GM19397 (cell line): ENCODE results near the gene DENND1C.

Experiments
- ATAC-seq: cut with Tn5 transposase; IDR thresholded peaks from one replicate; pipeline ENCODE4 v1.9.1; 2021; ENCODE audit warnings: mild to moderate bottlenecking, moderate library complexity; ENCODE audit not compliant: unreplicated experiment

The DENND1C gene

GRCh38 chr19:6425732-6426620 is 55.6 kb downstream of the DENND1C start:
- no peak for ATAC-seq

DNA sequence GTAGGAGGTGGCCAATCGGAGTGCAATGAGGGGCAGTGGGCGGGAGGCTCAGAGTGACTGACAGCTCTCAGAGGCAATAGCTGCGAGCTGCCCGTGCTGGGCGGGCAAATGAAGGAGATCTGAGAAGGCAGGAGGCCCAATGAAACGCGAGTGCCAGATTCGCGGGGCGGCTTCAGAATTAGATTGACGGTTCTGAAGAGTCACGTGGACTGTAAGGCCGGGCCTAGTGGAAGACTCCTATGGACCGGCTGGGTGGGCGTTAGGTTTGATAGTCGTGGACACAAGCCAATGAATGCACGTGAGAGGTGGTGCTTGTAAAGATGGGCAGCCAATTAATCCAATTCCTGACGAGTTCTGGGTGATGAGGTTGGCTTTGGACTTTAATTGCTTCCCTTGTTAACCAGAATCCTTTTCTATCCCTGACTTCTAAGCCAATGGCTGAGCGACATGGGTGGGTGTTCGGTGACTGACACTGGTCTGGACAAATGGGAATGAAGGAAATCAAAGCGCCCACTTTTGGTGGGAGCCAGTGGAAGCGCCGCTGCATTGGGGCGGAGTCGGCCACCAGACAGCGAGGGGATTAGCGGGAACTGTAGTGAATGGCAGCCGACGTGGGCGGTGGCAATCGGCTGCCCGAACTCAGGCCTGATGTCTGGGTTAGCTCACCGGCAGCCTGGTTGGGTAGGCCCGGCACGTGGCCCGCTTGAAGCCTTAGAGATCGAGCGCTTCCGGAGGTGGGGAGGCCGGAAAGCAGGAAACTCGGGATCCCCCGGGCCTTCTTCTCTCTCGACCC is 56.5 kb downstream of the DENND1C start:
- ATAC-seq, result peak; percentile 81

DNA sequence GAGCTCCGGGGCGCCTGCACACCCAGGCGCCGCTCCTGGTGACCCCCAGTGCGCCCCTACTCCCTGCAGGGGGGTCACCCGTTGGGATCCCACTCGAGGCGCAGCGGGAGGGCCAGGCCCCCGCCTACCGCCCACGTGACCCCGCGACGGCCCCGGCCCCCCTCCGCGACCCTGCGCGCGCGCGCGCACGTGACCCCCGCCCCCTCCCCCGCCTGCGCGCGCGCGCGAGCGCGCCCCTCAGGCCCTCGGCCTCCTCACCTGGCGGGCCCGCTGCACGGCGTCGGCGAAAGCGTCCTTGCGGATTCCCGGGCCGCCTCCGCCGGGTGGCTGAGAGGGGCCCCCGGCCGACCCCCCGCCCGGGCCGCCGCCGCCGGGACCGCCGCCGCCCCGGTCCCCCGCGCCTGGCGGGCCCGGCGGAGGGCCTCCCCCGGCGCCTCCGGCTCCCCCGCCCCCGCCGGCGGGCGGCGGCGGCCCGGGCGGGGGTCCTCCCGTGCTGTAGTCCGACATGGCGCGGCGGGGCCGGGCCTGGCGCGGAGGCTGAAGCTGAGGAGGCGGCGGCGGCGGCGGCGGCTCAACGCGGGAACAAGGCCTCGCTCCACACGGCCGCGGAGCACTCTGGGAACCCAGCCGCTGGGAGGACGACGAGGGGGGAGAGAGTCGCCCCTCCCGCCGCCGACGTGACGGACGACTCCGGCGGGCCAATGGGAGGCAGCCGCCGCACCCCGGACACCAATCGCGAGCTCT is 57.2 kb downstream of the DENND1C start, which contains the start of gene KHSRP:
KHSRP (minus strand) TSS at position 617 of the 744 bp plus-strand sequence; CDS start at position 507, 110 bp downstream.
- peak; percentile 0 for ATAC-seq

DNA sequence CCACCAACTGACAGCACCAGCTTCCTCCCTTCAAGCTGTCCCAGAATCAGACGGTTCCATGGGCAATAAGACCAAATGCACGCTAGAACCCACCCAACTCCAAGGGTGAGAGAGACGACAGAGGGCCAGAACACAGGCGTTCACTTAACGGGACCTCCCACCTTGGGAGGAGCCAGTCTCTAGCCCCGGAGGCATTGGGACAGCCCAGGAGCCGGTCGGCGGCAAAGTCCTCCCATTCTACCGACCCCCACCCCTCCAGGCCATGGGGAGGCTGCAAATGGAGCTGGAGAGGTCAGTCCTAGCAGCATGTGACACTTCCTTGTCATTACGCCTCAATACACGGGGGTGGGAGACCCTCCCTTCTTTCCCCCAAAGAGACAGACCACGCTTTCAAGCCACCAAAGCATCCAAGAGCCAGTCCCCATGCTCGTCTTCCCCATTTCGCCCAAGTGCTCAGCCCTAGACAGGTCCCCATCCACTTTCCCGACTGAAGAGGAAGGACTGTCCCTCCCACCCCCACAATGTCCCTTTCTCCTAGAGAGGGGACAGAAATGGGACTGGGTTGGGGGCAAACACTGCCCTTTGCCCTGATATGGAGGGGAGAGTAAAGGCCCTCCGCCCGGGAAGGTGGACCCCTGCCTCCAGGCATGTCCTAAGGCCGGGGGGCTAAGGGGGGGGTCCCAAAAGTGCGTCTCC is 57.9 kb downstream of the DENND1C start:
- ATAC-seq, result no peak

DNA sequence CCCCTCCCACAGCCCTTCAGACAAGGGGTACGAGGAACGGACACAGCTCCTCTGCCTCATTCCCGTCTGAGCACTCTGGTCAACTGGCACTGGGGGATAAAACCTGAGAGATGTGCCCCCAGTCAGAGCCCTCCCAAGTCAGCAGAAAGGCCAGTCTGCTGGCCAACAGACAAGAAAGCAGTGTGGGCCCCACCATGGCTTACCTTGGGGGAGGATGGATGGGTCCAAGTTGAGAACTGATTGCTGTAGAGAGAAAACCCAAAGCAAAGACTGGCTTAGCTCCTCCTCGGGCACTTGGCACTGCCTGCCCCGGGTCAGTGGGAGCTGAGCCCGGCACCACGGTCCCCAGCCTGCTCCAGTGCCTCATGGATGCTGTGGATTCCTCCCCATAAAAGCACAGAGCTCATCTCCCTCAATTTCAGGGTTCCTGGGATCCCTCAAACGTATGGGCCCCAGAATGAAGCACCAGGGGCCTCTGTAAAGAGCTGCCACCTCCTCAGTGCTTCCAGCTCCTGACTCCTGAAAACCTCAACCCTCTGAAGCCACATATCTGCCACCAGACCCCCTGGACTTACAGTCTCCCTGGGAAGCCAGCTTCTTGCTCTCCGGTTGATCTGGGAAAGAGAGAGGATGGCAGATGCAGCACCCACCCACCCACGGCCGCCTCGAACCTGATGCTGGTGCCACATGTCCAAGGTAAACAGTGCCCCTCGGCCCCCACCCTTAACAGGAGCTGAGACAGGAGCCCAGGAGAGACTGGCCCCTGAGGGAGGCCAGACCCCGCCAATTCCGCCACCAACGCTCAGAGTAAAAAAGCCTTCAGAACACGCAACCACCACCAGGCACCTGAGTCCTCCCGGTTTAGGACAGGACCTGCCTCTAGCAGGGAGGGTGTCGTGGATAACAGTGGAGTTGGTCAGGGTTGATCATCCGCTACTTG is 60.2 kb downstream of the DENND1C start:
- no peak for ATAC-seq

- no peak for ATAC-seq
These were observed 63.0 kb downstream of the DENND1C start for GRCh38 chr19:6418562-6418932.

- no peak for ATAC-seq
These were observed 63.6 kb downstream of the DENND1C start for GRCh38 chr19:6417713-6418561.
